Activated CD4-positive, alpha-beta T cell treated with anti-CD3 and anti-CD28 coated beads, Interleukin-2, amount 10 ng/mL, durations not matched to agents 7 days and 5 days (primary cell): ENCODE measurements around the gene ATP8B1. TPM values are rescaled to one million over a fixed set of nuclear protein-coding genes. Genes with fewer than 3 reads are reported as not detected.

Source experiments
- CTCF ChIA-PET: fragments of 350-600 bp; sonication (Branson Sonifier 250); formaldehyde crosslinking; loops from one replicate; lab custom pipeline; 2021; ENCODE audit warnings: antibody characterized with exemption; lab: Charles Lee
- POLR2A ChIA-PET: fragments of 350-600 bp; sonication (Branson Sonifier 250); formaldehyde crosslinking; loops from one replicate; lab custom pipeline; 2021; ENCODE audit warnings: antibody characterized with exemption; lab: Charles Lee
- DNase-seq: peaks from one replicate; pipeline ENCODE4 v3.0.0-alpha.2; 2020
- H3K27ac Mint-ChIP-seq: one replicate; pipeline ENCODE4 v1.8.0; 2021; ENCODE audit warnings: mild to moderate bottlenecking, moderate library complexity, mixed read lengths
- H3K27me3 Mint-ChIP-seq: one replicate; pipeline ENCODE4 v1.8.0; 2021; ENCODE audit warnings: mixed read lengths
- H3K36me3 Mint-ChIP-seq: one replicate; pipeline ENCODE4 v1.8.0; 2021; ENCODE audit warnings: low read depth, mixed read lengths
- H3K4me1 Mint-ChIP-seq: one replicate; pipeline ENCODE4 v1.8.0; 2021; ENCODE audit warnings: mixed read lengths
- H3K4me3 Mint-ChIP-seq: one replicate; pipeline ENCODE4 v1.8.0; 2021; ENCODE audit warnings: mild to moderate bottlenecking, moderate library complexity, mixed read lengths
- H3K9me3 Mint-ChIP-seq: one replicate; pipeline ENCODE4 v1.8.0; 2021; ENCODE audit warnings: mixed read lengths
- total RNA-seq, 2 experiments: library from RNA; stranded (reverse); gene quantifications; one replicate each; pipeline ENCODE4 v1.2.3, GENCODE V29; 2021

Gene ATP8B1
- total RNA-seq, 2 experiments from 2014 or later, result not detected

GRCh38 chr18:57798713-57799373 lies 4.3 kb downstream of the ATP8B1 start:
- Mint-ChIP-seq H3K27me3 (peaks cover 41% of the 10 kb centered on the region), H3K4me1 (peaks cover 14% of the 10 kb centered on the region), H3K9me3 (peaks cover 2% of the 10 kb centered on the region), H3K36me3 (no peaks in the 10 kb centered on the region), H3K4me3 (no peak overlapping the region), H3K27ac (no peak overlapping the region)
- ChIA-PET CTCF (no interaction called here), POLR2A (no interaction called here)
- no peak for DNase-seq

DNA sequence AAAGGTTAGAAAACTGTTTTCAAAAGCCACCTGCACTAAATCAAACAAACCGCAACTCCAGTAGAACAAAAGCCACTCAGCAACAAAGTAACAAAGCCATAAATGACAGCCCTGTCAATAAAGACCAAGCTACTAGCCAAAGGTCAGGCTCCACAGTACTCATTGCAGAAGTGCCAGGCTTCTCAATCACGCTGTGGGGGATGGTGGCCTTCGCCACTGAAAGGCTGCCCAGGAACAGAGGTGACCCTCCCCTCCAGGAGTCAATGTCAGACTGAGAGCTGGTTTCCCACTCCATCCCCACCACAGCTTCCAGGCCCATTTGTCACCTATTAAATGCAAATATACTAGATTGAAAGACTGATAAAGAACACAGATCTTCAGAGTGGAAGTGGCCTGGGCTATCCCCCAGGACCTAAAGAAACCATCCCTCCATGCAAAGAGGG lies 5.9 kb downstream of the ATP8B1 start:
- Mint-ChIP-seq H3K4me1 (peaks cover 11% of the 10 kb centered on the region), H3K27ac (no peak overlapping the region), H3K27me3 (peaks cover 37% of the 10 kb centered on the region), H3K36me3 (no peaks in the 10 kb centered on the region), H3K9me3 (peaks cover 2% of the 10 kb centered on the region), H3K4me3 (no peak overlapping the region)
- DNase-seq, result no peak
- CTCF ChIA-PET, result no interaction called here
- POLR2A ChIA-PET, result no interaction called here

DNA sequence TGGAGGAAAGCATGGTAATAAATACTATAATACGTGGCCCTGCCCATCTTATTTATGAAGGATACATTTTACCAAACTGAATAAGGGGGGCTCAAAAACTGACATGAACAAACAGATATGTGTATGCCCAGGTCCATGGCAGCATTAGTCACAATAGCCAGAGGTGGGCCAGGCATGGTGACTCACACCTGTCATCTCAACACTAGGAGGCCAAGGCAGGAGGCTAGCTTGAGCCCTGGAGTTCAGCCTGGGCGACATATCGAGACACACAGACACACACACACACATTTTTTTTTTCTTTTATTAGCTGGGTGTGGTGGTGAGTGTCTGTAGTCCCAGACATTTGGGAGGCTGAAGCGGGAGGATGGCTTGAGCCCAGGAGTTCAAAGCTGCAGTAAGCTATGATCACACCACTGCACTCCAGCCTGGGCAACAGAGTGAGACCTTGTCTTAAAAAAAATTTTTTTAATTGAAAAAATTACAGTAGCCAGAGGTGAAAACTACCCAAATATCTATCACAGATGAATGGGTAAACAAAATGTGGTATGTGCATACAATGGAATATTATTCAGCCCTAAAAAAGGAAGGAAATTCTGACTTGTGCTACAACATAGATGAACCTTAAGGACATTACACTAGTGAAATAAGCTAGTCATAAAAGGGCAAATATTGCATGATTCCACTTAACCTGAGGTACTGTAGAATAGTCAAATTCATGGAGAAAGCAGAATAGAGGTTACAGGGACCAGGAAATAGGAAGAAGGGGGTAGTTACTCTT lies 8.0 kb downstream of the ATP8B1 start:
- peaks cover 2% of the 10 kb centered on the region for H3K9me3 Mint-ChIP-seq

GRCh38 chr18:57793302-57793986 lies 9.7 kb downstream of the ATP8B1 start:
- ChIA-PET CTCF (no interaction called here), POLR2A (no interaction called here)
- Mint-ChIP-seq H3K36me3 (no peaks in the 10 kb centered on the region), H3K4me1 (peaks cover 2% of the 10 kb centered on the region), H3K4me3 (no peak overlapping the region), H3K9me3 (peaks cover 2% of the 10 kb centered on the region), H3K27me3 (peaks cover 12% of the 10 kb centered on the region), H3K27ac (no peak overlapping the region)
- DNase-seq, result no peak

More for the DNA sequence above, 8.0 kb downstream of the ATP8B1 start:
- ChIA-PET POLR2A (no interaction called here), CTCF (no interaction called here)
- Mint-ChIP-seq H3K4me3 (no peak overlapping the region), H3K27ac (no peak overlapping the region), H3K27me3 (peaks cover 20% of the 10 kb centered on the region), H3K4me1 (peaks cover 2% of the 10 kb centered on the region), H3K36me3 (no peaks in the 10 kb centered on the region)
- no peak for DNase-seq

GRCh38 chr18:57792631-57793301 lies 10.3 kb downstream of the ATP8B1 start:
- H3K9me3 Mint-ChIP-seq, result peaks cover 2% of the 10 kb centered on the region
- H3K36me3 Mint-ChIP-seq, result no peaks in the 10 kb centered on the region
- H3K27me3 Mint-ChIP-seq, result peaks cover 12% of the 10 kb centered on the region
- H3K4me3 Mint-ChIP-seq, result no peak overlapping the region
- DNase-seq, result no peak
- CTCF ChIA-PET, result no interaction called here
- peaks cover 2% of the 10 kb centered on the region for H3K4me1 Mint-ChIP-seq
- H3K27ac Mint-ChIP-seq, result no peak overlapping the region
- POLR2A ChIA-PET, result no interaction called here

- ChIA-PET CTCF (no interaction called here), POLR2A (no interaction called here)
- DNase-seq, result no peak
- Mint-ChIP-seq H3K36me3 (no peaks in the 10 kb centered on the region), H3K27ac (no peak overlapping the region), H3K4me1 (no peaks in the 10 kb centered on the region), H3K9me3 (peaks cover 2% of the 10 kb centered on the region), H3K4me3 (no peak overlapping the region), H3K27me3 (peaks cover 8% of the 10 kb centered on the region)
Measured at GRCh38 chr18:57791911-57792310, 11.2 kb downstream of the ATP8B1 start.

DNA sequence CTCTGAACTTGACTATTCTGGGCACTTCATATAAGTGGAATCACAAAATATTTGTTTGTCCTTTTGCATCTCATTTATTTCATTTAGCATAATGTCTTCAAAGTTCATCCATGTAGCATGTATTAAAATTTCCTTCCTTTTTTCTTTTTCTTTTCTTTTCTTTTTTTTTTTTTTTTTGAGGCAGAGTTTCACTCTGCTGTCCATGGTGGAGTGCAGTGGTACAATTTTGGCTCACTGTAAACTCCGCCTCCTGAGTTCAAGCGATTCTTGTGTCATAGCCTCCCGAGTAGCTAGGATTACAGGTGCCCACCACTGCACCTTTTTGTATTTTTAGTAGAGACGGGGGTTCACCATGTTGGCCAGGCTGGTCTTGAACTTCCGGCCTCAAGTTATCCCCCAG lies 11.9 kb downstream of the ATP8B1 start:
- H3K4me1 Mint-ChIP-seq, result no peaks in the 10 kb centered on the region
- no peaks in the 10 kb centered on the region for H3K36me3 Mint-ChIP-seq
- POLR2A ChIA-PET, result no interaction called here
- H3K9me3 Mint-ChIP-seq, result peaks cover 2% of the 10 kb centered on the region
- no peak overlapping the region for H3K27ac Mint-ChIP-seq
- DNase-seq, result no peak
- H3K4me3 Mint-ChIP-seq, result no peak overlapping the region
- CTCF ChIA-PET, result no interaction called here
- peaks cover 5% of the 10 kb centered on the region for H3K27me3 Mint-ChIP-seq

GRCh38 chr18:57790316-57790715 lies 12.8 kb downstream of the ATP8B1 start:
- CTCF ChIA-PET, result no interaction called here
- Mint-ChIP-seq H3K27ac (no peak overlapping the region), H3K27me3 (peaks cover 5% of the 10 kb centered on the region), H3K36me3 (no peaks in the 10 kb centered on the region), H3K9me3 (no peaks in the 10 kb centered on the region), H3K4me1 (no peaks in the 10 kb centered on the region), H3K4me3 (no peak overlapping the region)
- POLR2A ChIA-PET, result no interaction called here
- DNase-seq, result no peak

DNA sequence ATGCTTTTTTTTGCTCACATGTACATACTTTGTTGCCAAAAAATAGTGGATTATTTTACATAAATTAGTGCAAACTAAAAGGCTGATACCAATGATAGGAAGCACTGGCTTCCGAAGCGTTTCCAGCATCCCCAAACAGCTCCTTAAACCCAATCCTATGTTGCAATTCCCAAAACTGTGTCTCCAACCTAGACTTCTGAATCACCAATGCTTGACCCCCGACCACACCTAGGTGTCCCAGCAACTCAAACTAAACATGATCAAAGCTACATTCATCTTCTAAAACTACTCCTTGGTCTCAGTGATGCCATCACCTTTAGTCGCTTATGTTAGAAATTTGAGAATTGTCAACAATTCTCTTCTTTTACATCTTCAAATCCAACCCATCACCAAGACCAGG lies 13.4 kb downstream of the ATP8B1 start:
- ChIA-PET POLR2A (no interaction called here), CTCF (no interaction called here)
- peaks cover 5% of the 10 kb centered on the region for H3K27me3 Mint-ChIP-seq
- no peaks in the 10 kb centered on the region for H3K9me3 Mint-ChIP-seq
- no peak overlapping the region for H3K4me3 Mint-ChIP-seq
- no peaks in the 10 kb centered on the region for H3K36me3 Mint-ChIP-seq
- no peaks in the 10 kb centered on the region for H3K4me1 Mint-ChIP-seq
- no peak for DNase-seq
- H3K27ac Mint-ChIP-seq, result no peak overlapping the region

GRCh38 chr18:57789090-57789489 lies 14.0 kb downstream of the ATP8B1 start:
- H3K27me3 Mint-ChIP-seq, result peaks cover 5% of the 10 kb centered on the region
- no peak overlapping the region for H3K27ac Mint-ChIP-seq
- DNase-seq, result no peak
- H3K4me1 Mint-ChIP-seq, result no peaks in the 10 kb centered on the region
- POLR2A ChIA-PET, result no interaction called here
- H3K4me3 Mint-ChIP-seq, result no peak overlapping the region
- CTCF ChIA-PET, result no interaction called here
- no peaks in the 10 kb centered on the region for H3K9me3 Mint-ChIP-seq
- H3K36me3 Mint-ChIP-seq, result no peaks in the 10 kb centered on the region

GRCh38 chr18:57787068-57787685 lies 15.9 kb downstream of the ATP8B1 start:
- Mint-ChIP-seq H3K4me1 (no peaks in the 10 kb centered on the region), H3K27ac (no peak overlapping the region), H3K27me3 (no peaks in the 10 kb centered on the region), H3K9me3 (no peaks in the 10 kb centered on the region), H3K36me3 (no peaks in the 10 kb centered on the region), H3K4me3 (no peak overlapping the region)
- DNase-seq, result no peak
- POLR2A ChIA-PET, result no interaction called here
- CTCF ChIA-PET, result no interaction called here

DNA sequence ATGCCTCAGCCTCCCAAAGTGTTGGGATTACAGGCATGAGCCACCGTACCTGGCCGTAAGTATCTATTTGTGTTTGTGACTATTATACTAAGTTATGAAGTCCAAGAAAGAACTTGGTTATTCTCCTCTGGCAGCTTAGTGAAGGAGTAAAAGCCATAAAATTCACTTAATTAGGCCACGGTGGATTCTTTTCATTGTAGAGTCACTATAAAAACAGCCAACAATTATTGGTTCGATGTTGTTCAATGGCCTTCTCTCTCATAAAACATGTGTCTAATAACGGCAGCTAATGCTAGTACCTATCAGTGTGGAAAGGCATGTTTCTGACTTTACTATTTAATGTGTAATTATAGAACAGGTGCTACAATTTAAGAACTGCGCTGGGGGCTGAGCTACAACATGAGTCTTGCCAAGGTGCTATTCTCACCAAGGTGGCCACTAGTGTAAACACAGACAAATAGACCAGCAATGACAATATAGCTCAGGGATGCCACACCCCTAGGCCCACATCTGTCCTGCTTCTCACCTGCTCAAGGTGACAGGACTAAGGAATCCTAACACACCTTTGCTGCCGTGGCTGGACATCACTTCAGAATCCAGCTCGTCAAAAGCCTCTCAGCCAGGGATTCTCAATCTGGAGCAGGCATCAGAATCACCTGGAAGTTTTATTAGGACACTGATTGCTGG lies 17.2 kb downstream of the ATP8B1 start:
- no peak overlapping the region for H3K4me3 Mint-ChIP-seq
- POLR2A ChIA-PET, result no interaction called here

More for the DNA sequence above, 17.2 kb downstream of the ATP8B1 start:
- H3K27me3 Mint-ChIP-seq, result no peaks in the 10 kb centered on the region
- no peak for DNase-seq
- peaks cover under 1% of the 10 kb centered on the region for H3K4me1 Mint-ChIP-seq
- no peak overlapping the region for H3K27ac Mint-ChIP-seq
- CTCF ChIA-PET, result interaction anchor here (1.1 to 1.4 kb wide), 2 partner anchors 17 to 27 kb away, joined by 3 read pairs; no protein-coding TSS in a partner anchor
- H3K36me3 Mint-ChIP-seq, result no peaks in the 10 kb centered on the region
- H3K9me3 Mint-ChIP-seq, result no peaks in the 10 kb centered on the region
